ENCODE measurements around the gene CHDH.

The CHDH gene

DNA sequence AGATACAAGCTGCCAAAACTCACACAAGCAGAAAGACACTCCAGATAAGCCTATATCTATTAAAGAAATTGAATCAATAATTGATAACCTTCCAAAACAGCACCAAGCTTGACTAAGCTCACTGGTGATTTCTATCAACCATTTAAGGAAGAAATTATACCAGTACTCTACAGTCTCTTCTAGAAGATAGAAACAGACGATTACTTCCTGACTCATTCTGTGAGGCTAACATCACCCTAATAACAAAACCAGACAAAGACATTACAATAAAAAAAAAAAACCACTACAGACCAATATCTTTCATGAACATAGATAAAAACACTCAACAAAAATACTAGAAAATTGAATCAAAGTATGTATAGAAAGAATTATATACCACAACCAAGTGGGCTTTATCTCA lies 20.2 kb downstream of the CHDH start:
- H3K9me3 ChIP-seq (ENCODE audit: low read length), result no peaks in the 10 kb centered on the region

DNA sequence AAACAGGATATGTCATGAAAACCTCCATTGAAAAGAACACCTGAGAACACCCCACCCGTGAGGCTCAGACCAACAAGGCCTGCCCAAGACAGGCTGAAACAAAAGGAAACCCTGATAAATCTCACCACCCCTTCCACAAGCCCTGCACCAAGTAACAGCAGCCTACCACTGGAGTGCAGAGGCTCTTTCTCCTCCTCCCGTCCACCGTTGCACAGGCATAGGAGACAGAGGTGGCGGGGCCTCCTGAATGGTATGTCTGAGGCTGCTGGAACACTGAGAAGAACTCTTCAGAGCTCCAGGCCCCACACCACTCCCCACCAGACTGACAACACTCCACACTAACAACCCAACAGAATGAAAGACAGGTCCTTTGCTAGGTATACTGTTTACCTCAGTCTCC lies 21.4 kb downstream of the CHDH start:
- no peak overlapping the region for H2AFZ ChIP-seq (ENCODE audit: low read length)
- H3K4me2 ChIP-seq (ENCODE audit: low read length), result no peak overlapping the region
- no peak overlapping the region for H3K4me3 ChIP-seq (ENCODE audit: low read depth, low read length, poor library complexity, severe bottlenecking)
- no peak overlapping the region for H3K27ac ChIP-seq (ENCODE audit: low read depth, low read length, poor library complexity, severe bottlenecking)
- no peaks in the 10 kb centered on the region for H3K9me2 ChIP-seq (ENCODE audit: low read depth, low read length)
- no peaks in the 10 kb centered on the region for H3K9me3 ChIP-seq (ENCODE audit: low read length)
- H4K20me1 ChIP-seq (ENCODE audit: insufficient read depth, low read length), result no peaks in the 10 kb centered on the region
- no peaks in the 10 kb centered on the region for H3K79me2 ChIP-seq (ENCODE audit: insufficient read depth, low read length)
- no peaks in the 10 kb centered on the region for H3K36me3 ChIP-seq (ENCODE audit: insufficient read depth, low read length)
- H3K27me3 ChIP-seq (ENCODE audit: insufficient read depth, low read length), result no peaks in the 10 kb centered on the region
- H3K9ac ChIP-seq (ENCODE audit: low read length), result no peak overlapping the region
- no peaks in the 10 kb centered on the region for H3K4me1 ChIP-seq (ENCODE audit: insufficient read depth, low read length, severe bottlenecking)
- no peak for TF ChIP-seq EZH2 (IDR thresholded peaks at IDR 0.05; ENCODE audit: borderline replicate concordance, low read length)
- TF ChIP-seq, protein P1, sequence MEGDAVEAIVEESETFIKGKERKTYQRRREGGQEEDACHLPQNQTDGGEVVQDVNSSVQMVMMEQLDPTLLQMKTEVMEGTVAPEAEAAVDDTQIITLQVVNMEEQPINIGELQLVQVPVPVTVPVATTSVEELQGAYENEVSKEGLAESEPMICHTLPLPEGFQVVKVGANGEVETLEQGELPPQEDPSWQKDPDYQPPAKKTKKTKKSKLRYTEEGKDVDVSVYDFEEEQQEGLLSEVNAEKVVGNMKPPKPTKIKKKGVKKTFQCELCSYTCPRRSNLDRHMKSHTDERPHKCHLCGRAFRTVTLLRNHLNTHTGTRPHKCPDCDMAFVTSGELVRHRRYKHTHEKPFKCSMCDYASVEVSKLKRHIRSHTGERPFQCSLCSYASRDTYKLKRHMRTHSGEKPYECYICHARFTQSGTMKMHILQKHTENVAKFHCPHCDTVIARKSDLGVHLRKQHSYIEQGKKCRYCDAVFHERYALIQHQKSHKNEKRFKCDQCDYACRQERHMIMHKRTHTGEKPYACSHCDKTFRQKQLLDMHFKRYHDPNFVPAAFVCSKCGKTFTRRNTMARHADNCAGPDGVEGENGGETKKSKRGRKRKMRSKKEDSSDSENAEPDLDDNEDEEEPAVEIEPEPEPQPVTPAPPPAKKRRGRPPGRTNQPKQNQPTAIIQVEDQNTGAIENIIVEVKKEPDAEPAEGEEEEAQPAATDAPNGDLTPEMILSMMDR (IDR thresholded peaks at IDR 0.05; ENCODE audit: low read length), result no peak
- H3F3A ChIP-seq (ENCODE audit: insufficient read depth, low read length), result no peaks in the 10 kb centered on the region

More for the DNA sequence above, 20.2 kb downstream of the CHDH start:
- no peaks in the 10 kb centered on the region for H3K9me2 ChIP-seq (ENCODE audit: low read depth, low read length)
- no peak overlapping the region for H3K4me2 ChIP-seq (ENCODE audit: low read length)
- H3K27ac ChIP-seq (ENCODE audit: low read depth, low read length, poor library complexity, severe bottlenecking), result no peak overlapping the region
- no peaks in the 10 kb centered on the region for H3K4me1 ChIP-seq (ENCODE audit: insufficient read depth, low read length, severe bottlenecking)
- H3K79me2 ChIP-seq (ENCODE audit: insufficient read depth, low read length), result no peaks in the 10 kb centered on the region
- H3K4me3 ChIP-seq (ENCODE audit: low read depth, low read length, poor library complexity, severe bottlenecking), result no peak overlapping the region
- H4K20me1 ChIP-seq (ENCODE audit: insufficient read depth, low read length), result no peaks in the 10 kb centered on the region
- no peaks in the 10 kb centered on the region for H3K36me3 ChIP-seq (ENCODE audit: insufficient read depth, low read length)
- H3K27me3 ChIP-seq (ENCODE audit: insufficient read depth, low read length), result no peaks in the 10 kb centered on the region
- no peak overlapping the region for H3K9ac ChIP-seq (ENCODE audit: low read length)
- TF ChIP-seq, protein P1 (IDR thresholded peaks at IDR 0.05; ENCODE audit: low read length), result no peak
- no peak for TF ChIP-seq EZH2 (IDR thresholded peaks at IDR 0.05; ENCODE audit: borderline replicate concordance, low read length)
- no peak overlapping the region for H2AFZ ChIP-seq (ENCODE audit: low read length)
- H3F3A ChIP-seq (ENCODE audit: insufficient read depth, low read length), result no peaks in the 10 kb centered on the region

DNA sequence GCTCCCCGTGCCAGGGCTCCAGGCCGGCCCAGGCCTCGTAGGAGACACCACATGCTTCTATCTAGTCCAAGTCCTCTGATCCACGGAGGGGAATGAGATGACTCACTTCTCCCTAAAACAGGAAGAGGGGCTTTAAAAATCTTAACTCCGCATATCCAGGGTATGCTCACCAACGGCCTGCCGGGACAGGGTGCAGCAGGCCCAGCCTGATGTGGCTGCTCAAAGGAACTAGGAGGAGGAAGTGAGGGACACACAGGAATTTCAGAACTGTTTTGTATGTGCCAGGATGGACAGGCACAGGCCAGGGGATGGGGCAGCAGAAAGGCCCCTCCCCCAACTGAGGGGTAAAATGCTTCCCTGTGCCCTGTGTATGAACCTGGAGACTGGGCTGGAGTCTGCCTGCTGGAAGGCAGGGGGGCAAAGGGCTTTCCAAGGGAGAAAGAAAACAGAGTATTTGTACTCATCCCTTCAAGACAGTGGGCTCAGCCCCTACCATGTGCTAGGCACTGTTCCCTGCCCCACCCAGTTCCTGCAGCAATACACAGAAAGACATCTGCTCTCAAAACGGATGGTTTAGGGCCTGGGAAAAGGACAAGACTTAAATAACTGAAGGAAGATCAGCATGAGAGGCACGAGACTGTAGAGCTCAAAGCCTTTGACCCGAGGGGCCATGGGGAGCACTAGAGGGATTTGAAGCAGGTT lies 22.1 kb downstream of the CHDH start:
- no peak overlapping the region for H2AFZ ChIP-seq (ENCODE audit: low read length)
- no peaks in the 10 kb centered on the region for H3F3A ChIP-seq (ENCODE audit: insufficient read depth, low read length)
- no peak overlapping the region for H3K4me2 ChIP-seq (ENCODE audit: low read length)
- H3K9me3 ChIP-seq (ENCODE audit: low read length), result no peaks in the 10 kb centered on the region
- no peaks in the 10 kb centered on the region for H3K79me2 ChIP-seq (ENCODE audit: insufficient read depth, low read length)
- H3K9ac ChIP-seq (ENCODE audit: low read length), result no peak overlapping the region
- no peaks in the 10 kb centered on the region for H3K4me1 ChIP-seq (ENCODE audit: insufficient read depth, low read length, severe bottlenecking)
- no peaks in the 10 kb centered on the region for H3K36me3 ChIP-seq (ENCODE audit: insufficient read depth, low read length)
- TF ChIP-seq, protein P1 (IDR thresholded peaks at IDR 0.05; ENCODE audit: low read length), result no peak
- TF ChIP-seq EZH2 (IDR thresholded peaks at IDR 0.05; ENCODE audit: borderline replicate concordance, low read length), result no peak
- H4K20me1 ChIP-seq (ENCODE audit: insufficient read depth, low read length), result no peaks in the 10 kb centered on the region
- H3K27me3 ChIP-seq (ENCODE audit: insufficient read depth, low read length), result no peaks in the 10 kb centered on the region
- no peak overlapping the region for H3K4me3 ChIP-seq (ENCODE audit: low read depth, low read length, poor library complexity, severe bottlenecking)
- no peak overlapping the region for H3K27ac ChIP-seq (ENCODE audit: low read depth, low read length, poor library complexity, severe bottlenecking)
- H3K9me2 ChIP-seq (ENCODE audit: low read depth, low read length), result no peaks in the 10 kb centered on the region
